HG02840 (cell line): ENCODE data around the gene MYL7.

ENCODE experiments used
- ATAC-seq: cut with Tn5 transposase; IDR thresholded peaks from one replicate; pipeline ENCODE4 v1.9.1; 2021; ENCODE audit warnings: mild to moderate bottlenecking, moderate library complexity, moderate number of reproducible peaks; ENCODE audit not compliant: unreplicated experiment, low FRiP score

The MYL7 gene

GRCh38 chr7:44150966-44151941 lies 10.1 kb upstream of the MYL7 start:
- ATAC-seq: no peak

GRCh38 chr7:44150466-44150832 lies 9.3 kb upstream of the MYL7 start:
- peak; percentile 53 for ATAC-seq

DNA sequence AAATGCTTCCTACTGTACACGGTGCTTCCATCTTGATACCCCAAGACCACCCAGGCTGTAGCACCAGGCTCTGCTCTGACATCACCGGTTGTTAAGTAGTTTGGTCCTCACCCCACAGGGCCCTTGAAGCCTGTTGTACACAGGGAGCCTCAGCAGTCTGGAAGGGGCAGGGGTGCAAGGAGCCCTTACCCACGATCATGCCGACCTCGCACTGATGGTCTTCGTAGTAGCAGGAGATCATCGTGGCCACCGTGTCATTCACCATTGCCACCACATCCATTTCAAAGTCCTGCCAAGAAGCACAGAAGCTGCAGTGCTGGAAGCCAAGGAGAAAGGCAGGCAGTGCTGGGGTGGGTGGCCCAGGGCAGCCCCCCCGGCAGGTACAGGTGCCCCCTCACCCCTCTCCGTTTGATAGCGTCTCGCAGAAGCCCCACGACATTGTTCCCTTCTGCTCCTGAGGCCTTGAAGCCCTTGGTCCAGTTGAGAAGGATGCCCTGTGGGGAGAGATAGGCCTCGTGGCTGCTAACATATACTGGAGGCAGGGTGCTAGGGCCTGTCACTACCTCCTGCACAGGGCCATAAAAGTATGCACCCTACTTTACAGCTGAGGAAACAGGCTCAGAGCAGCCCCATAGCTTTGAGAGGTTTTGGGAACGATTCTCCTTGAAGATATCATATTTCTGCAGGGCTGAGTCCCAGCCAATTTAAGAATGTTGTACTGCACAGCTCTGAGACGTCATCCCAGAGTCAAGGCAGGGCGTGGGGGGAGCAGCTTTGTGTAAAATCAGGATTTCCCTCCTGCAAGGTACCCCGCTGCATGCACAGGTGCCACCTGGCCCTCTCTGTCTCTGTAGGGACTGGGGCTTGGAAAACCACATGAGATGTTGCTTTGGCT lies 8.7 kb upstream of the MYL7 start:
- ATAC-seq: no peak

GRCh38 chr7:44148961-44149536 lies 7.9 kb upstream of the MYL7 start:
- ATAC-seq: no peak

- ATAC-seq: no peak
Observed at GRCh38 chr7:44148166-44148565, 7.0 kb upstream of the MYL7 start.

- ATAC-seq: no peak
Observed at GRCh38 chr7:44147026-44147991, 6.2 kb upstream of the MYL7 start.

DNA sequence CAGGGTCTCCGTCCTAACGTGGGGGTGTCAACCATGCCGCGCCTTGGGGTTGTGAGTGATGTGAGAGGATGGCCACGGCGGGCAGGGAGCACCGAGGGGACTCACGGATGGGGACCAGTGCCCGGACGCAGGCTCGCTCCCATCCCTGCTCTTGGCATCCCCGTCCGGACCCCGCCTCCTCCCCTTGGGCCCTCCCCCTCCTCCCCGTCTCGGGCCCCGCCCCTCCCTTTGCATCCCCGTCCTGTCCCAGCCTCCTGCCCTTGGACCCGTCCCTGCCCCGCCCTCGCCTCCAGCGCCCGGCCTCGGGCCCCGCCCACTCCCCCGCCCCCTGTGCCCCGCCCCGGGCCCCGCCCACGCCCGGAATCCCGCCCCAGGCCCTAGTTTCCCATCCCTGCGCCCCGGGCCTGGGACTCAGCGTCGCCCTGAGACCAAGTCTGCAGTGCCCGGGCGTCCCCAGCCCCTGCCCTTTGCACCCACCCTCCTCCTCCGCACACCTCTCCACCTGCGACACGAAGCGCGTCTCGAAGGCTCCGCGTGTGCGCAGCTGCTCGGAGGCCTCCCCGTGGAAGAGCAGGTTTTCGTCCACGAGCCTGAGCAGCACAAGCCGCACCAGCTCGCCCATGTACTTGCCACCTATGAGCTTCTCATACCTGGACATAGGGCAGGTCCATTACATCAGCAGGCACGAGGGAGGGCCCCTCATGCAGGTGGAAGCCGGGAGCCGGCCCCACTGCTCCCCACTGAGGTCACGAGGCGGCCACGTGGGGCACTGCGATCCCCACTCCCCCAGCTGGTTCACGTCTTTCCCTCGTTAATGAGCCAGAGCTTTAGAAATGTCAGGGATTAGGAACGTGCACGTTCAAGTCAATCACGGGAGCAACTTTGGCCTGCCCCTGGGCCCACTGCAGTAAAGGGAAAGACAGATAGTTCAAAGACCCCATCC lies 5.1 kb upstream of the MYL7 start:
- no peak for ATAC-seq

- ATAC-seq: no peak
Observed at GRCh38 chr7:44145479-44145968, 4.4 kb upstream of the MYL7 start.

DNA sequence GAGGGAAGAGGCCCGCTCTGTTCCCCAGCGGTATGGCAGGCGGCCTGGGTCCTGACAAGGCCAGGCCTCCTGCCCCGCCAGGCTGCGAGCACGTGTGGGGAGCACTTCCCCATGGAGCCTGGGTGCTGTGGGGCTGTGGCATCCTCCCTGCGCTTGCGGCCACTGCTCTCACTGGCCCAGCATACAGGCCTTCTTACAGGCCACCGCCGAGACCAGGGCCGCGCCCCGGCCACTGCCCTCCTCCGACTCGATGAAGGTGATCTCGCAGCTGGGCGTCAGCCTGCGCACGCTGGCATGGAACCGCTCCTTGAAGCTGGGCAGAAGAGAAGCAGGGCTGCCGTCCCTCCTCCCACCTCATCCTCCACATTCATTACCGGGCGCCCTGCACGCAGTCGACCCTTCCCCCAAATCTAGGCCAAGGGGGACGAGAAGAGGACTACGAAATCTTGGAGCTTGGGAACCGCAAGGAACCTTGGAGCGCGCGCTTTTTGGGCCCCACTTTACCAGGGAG lies 3.9 kb upstream of the MYL7 start:
- ATAC-seq: no peak

DNA sequence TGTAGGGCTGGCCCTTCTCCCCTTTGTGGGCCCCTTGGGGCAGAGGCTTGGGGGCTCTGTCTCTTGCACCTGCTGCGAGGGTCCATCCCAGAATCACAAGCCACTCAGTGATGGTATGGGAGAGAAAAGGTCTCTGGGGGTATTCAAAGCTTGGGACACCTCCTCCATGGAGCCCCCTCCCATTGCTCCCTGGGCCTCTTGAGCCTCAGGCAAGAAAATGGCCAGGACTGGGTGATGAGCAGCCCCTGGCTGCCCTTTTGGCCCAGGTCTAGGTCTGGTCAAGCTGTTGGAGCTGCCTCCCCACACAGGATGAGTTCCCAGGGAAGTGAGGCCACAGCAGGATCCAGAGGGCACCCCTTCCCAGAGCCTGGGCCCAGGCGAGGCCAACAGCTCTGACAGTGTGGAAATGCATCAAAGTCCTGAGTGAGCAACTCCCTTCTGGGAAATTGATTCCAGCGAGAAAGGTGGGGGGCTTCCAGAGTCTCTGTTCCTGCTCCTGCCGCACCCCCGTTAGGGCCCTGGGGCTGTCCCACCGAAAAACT lies 3.4 kb upstream of the MYL7 start:
- ATAC-seq: no peak

DNA sequence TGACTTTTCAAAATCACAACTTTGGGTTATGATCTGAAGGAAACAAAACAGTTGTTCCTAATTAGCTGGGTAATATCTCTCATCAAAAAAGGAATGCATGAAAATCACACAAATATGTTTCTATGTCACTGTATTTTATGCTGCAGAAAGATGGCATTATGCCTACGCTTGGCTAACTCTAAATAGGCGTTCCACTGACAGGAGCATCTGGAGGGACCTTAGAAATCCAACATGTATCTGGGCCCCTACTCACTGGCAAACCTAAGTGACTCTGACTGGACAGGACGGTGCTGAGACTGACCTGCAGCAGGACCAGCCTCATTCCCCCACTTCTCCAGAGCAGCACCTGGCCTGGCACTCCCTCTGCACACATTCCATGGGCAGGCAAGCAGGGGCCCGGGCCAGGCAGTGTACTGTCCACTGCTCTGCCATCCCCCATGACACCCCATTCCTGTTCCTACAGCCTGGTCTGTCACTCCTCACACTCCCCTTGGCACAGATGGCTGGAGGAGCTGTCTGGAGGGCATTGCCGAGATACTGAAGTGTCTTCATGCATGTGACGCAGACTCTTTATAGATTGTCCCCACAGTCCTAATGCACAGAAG lies 2.6 kb upstream of the MYL7 start:
- no peak for ATAC-seq

GRCh38 chr7:44142028-44142427 lies 896 bp upstream of the MYL7 start:
- ATAC-seq: no peak

GRCh38 chr7:44140341-44140740 lies 791 bp downstream of the MYL7 start:
- no peak for ATAC-seq

DNA sequence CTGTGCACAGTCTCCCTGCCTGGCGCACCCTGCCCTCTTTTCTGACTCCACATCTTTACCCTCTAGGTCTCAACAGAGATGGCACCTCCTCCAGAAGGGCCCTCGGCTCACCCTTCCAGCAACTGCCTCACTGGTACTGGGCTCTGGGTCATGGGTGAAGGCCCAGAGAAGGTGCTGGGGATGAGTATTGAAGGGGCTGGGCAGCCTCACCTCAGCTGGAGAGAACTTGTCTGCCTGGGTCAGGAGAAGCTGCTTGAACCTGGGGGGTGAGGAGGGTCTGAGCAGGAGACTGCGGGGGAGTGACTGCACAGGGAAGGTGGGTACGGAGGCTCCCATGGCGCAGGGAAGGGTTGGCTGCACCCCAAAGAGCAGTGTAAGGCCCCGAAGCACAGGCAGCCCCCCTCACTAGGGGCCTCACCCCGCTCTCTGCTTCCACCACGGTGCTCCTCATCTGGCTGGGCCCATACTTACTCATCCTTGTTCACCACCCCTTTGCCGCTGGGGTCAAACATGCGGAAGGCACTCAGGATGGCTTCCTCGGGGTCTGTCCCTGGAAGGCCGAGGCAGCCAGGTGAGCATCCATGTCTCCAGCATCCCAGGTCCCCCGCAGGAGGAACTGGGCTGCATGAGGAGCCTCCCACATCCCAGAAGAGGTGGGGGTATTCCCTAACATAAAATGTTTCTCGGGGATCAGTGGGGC lies 1.7 kb downstream of the MYL7 start:
- no peak for ATAC-seq

DNA sequence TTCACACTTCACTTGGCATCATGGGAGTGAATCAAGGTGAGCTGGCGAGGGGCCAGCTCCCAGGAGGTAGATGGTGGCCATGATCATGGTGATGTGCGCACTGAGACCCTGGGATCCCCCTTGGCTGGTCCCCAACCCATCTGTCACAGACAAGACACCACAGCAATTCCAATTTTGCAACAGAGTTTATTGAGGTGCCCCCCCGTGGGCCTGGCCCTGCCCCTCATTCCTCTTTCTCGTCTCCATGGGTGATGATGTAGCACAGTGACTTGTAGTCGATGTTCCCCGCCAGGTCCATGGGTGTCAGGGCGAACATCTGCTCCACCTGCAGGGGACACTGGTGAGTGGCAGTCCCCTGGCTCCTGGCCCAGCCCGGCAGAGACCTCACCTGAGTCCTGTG lies 2.4 kb downstream of the MYL7 start:
- ATAC-seq: no peak

GRCh38 chr7:44136731-44137130 lies 4.4 kb downstream of the MYL7 start:
- no peak for ATAC-seq

DNA sequence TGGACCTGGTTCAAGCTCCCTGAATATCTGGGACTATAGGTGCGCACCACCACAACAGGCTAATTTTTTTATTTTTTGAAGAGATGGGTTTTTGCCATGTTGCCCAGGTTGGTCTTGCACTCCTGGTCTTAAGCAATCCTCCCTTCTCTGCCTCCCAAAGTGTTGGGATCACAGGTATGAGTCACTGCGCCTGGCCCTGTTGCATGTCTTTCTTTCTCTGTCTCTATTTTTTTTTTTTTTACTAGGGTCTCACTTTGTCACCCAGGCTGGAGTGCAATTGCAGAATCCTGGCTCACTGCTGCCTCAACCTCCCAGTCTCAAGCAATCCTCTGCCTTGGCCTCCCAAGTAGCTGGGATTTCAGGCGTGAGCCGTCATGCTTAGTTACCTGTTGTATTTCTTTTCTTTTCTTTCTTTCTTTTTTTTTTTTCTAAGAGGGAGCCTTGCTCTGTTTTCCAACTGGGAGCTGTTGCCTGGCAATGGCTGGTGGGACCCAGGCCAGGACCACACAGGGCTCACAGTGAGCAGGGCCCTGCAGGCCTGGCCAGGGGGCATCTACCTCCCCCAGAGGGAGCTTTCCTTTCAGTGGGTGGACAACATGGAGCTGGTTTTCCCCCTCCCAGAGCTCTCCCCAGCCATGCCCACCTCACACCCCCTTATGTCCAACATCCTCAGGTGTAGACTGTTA lies 6.0 kb downstream of the MYL7 start:
- no peak for ATAC-seq
